ENCODE results near the gene MEAF6. TPM values are rescaled to one million over a fixed set of nuclear protein-coding genes. Genes with fewer than 3 reads are reported as not detected.
"Not testable (repeated sequence)": the region's sequence is repeated elsewhere in the genome, so short reads cannot be mapped to it uniquely, and the experiment has no call there.

The MEAF6 gene
- polyA plus RNA-seq, 4 donors, result 41.9 to 50.3 (median 47.1) TPM

GRCh38 chr1:37540036-37540785, 25.6 kb upstream of the MEAF6 start:
- H3K27ac ChIP-seq (ENCODE audit: low read depth in 1 of 3, low read length in 2 of 3), result no peak overlapping the region
- FAIRE-seq, result no peak
- H3K9me3 ChIP-seq (ENCODE audit: control insufficient read depth in 2 of 2, insufficient read depth in 1 of 2, low read depth in 1 of 2, low read length in 1 of 2), result no peaks in the 10 kb centered on the region
- no peak for DNase-seq
- no peak overlapping the region for H3K4me3 ChIP-seq (ENCODE audit: low read depth in 1 of 3, low read length in 3 of 3)
- 95 to 98% (median 97%) methylated on average over 30 of the region's 30 CpGs for WGBS, 3 donors
- H3K4me1 ChIP-seq (ENCODE audit: control insufficient read depth in 3 of 3, insufficient read depth in 2 of 3, low read depth in 1 of 3, low read length in 2 of 3), result no peaks in the 10 kb centered on the region
- H3K27me3 ChIP-seq (ENCODE audit: control insufficient read depth in 3 of 3, insufficient read depth in 3 of 3, low read length in 3 of 3), result no peaks in the 10 kb centered on the region
- H3K36me3 ChIP-seq (ENCODE audit: control insufficient read depth in 3 of 3, insufficient read depth in 2 of 3, low read depth in 1 of 3, low read length in 3 of 3), result peaks cover 11 to 43% (median 14%) of the 10 kb centered on the region in 3 donors

DNA sequence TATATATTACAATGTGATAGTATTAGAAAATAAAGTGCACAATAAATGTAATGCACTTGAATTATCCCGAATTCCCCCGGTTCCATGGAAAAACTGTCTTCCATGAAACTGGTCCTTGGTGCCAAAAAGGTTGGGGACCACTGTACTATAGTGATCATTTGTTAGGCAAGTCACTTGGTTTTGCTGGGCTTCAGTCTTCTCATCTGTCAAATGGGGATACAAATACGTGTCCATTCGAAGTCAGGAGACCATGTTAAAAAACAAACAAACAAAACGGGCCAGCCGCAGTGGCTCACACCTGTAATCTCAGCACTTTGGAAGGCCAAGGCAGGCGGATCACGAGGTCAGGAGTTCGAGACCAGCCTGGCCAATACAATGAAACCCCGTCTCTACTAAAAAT, 24.6 kb upstream of the MEAF6 start:
- peaks cover 11 to 35% (median 14%) of the 10 kb centered on the region in 3 donors for H3K36me3 ChIP-seq (ENCODE audit: control insufficient read depth in 3 of 3, insufficient read depth in 2 of 3, low read depth in 1 of 3, low read length in 3 of 3)
- not testable (repeated sequence) for H3K27me3 ChIP-seq (ENCODE audit: control insufficient read depth in 3 of 3, insufficient read depth in 3 of 3, low read length in 3 of 3); H3K27ac ChIP-seq (ENCODE audit: low read depth in 1 of 3, low read length in 2 of 3); H3K4me3 ChIP-seq (ENCODE audit: low read depth in 1 of 3, low read length in 3 of 3); DNase-seq; H3K4me1 ChIP-seq (ENCODE audit: control insufficient read depth in 3 of 3, insufficient read depth in 2 of 3, low read depth in 1 of 3, low read length in 2 of 3); H3K9me3 ChIP-seq (ENCODE audit: control insufficient read depth in 2 of 2, insufficient read depth in 1 of 2, low read depth in 1 of 2, low read length in 1 of 2); FAIRE-seq
- 93 to 96% (median 95%) methylated on average over 10 of the region's 10 CpGs for WGBS, 3 donors

- FAIRE-seq (no peak), DNase-seq (no peak)
- Histone ChIP-seq H3K36me3 (ENCODE audit: control insufficient read depth in 3 of 3, insufficient read depth in 2 of 3, low read depth in 1 of 3, low read length in 3 of 3) (peaks cover 11 to 24% (median 14%) of the 10 kb centered on the region in 3 donors), H3K4me1 (ENCODE audit: control insufficient read depth in 3 of 3, insufficient read depth in 2 of 3, low read depth in 1 of 3, low read length in 2 of 3) (peaks cover 0 to 3% (median 0%) of the 10 kb centered on the region in 3 donors), H3K27ac (ENCODE audit: low read depth in 1 of 3, low read length in 2 of 3) (no peak overlapping the region), H3K27me3 (ENCODE audit: control insufficient read depth in 3 of 3, insufficient read depth in 3 of 3, low read length in 3 of 3) (no peaks in the 10 kb centered on the region), H3K9me3 (ENCODE audit: control insufficient read depth in 2 of 2, insufficient read depth in 1 of 2, low read depth in 1 of 2, low read length in 1 of 2) (no peaks in the 10 kb centered on the region), H3K4me3 (ENCODE audit: low read depth in 1 of 3, low read length in 3 of 3) (no peak overlapping the region)
- WGBS, 3 donors, result 74 to 87% (median 80%) methylated on average over 2 of the region's 2 CpGs
Observed at GRCh38 chr1:37537378-37537777, 22.8 kb upstream of the MEAF6 start.

GRCh38 chr1:37533317-37534093, 18.9 kb upstream of the MEAF6 start:
- no peaks in the 10 kb centered on the region for H3K27me3 ChIP-seq (ENCODE audit: control insufficient read depth in 3 of 3, insufficient read depth in 3 of 3, low read length in 3 of 3)
- no peak overlapping the region for H3K27ac ChIP-seq (ENCODE audit: low read depth in 1 of 3, low read length in 2 of 3)
- DNase-seq, result no peak
- no peak overlapping the region for H3K4me3 ChIP-seq (ENCODE audit: low read depth in 1 of 3, low read length in 3 of 3)
- 83 to 92% (median 89%) methylated on average over 4 of the region's 4 CpGs for WGBS, 3 donors
- FAIRE-seq, result no peak
- peaks cover 0 to 3% (median 0%) of the 10 kb centered on the region in 3 donors for H3K4me1 ChIP-seq (ENCODE audit: control insufficient read depth in 3 of 3, insufficient read depth in 2 of 3, low read depth in 1 of 3, low read length in 2 of 3)
- peaks cover 3 to 7% (median 5%) of the 10 kb centered on the region in 3 donors for H3K36me3 ChIP-seq (ENCODE audit: control insufficient read depth in 3 of 3, insufficient read depth in 2 of 3, low read depth in 1 of 3, low read length in 3 of 3)
- no peaks in the 10 kb centered on the region for H3K9me3 ChIP-seq (ENCODE audit: control insufficient read depth in 2 of 2, insufficient read depth in 1 of 2, low read depth in 1 of 2, low read length in 1 of 2)

DNA sequence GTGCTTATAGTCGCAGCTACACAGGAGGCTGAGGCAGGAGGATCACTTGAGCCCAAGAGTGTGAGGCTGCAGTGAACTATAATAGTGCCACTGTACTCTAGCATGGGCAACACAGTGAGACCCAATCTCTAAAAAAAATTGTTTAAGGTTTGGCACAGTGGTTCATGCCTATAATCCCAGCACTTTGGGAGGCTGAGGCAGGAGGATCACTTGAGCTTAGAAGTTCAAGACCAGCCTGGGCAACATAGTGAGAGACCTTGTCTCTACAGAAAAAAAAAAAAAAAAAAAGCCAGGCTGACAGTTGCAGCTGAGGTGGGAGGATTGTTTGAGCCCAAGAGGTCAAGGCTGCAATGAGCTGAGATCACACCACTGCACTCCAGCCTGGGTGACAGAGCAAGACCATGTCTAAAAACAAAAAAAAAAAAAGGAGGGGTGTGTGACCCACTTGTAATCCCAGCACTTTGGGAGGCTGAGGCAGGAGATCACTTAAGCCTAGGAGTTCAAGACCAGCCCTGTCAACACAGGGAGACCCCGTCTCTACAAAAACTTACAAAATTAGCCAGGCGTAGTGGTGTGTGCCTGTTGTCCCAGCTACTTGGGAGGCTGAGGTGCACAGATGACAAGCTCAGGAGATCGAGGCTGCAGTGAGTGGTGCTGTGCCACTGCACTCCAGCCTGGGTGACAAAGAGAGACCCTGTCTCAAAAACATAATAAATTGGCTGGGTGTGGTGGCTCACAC, 18.0 kb upstream of the MEAF6 start:
- 94 to 97% (median 94%) methylated on average over 4 of the region's 4 CpGs for WGBS, 3 donors
- not testable (repeated sequence) for H3K9me3 ChIP-seq (ENCODE audit: control insufficient read depth in 2 of 2, insufficient read depth in 1 of 2, low read depth in 1 of 2, low read length in 1 of 2); H3K36me3 ChIP-seq (ENCODE audit: control insufficient read depth in 3 of 3, insufficient read depth in 2 of 3, low read depth in 1 of 3, low read length in 3 of 3); H3K27me3 ChIP-seq (ENCODE audit: control insufficient read depth in 3 of 3, insufficient read depth in 3 of 3, low read length in 3 of 3); H3K27ac ChIP-seq (ENCODE audit: low read depth in 1 of 3, low read length in 2 of 3); H3K4me3 ChIP-seq (ENCODE audit: low read depth in 1 of 3, low read length in 3 of 3); DNase-seq; FAIRE-seq; H3K4me1 ChIP-seq (ENCODE audit: control insufficient read depth in 3 of 3, insufficient read depth in 2 of 3, low read depth in 1 of 3, low read length in 2 of 3)

DNA sequence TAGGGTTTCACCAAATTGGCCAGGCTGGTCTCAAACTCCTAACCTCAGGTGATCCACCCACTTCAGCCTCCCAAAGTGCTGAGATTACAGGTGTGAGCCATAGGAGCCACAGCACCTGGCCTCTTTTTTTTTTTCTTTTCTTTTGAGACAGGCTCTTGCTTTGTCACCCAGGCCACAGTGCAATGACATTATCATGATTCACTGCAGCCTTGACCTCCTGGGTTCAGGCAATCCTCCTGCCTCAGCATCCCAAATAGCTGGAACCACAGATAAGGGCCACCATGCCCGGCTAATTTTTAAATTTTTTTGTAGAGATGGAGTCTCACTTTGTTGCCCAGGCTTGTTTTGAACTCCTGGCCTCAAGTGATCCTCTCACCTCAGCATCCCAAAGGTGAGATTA, 15.3 kb upstream of the MEAF6 start:
- H3K4me1 ChIP-seq (ENCODE audit: control insufficient read depth in 3 of 3, insufficient read depth in 2 of 3, low read depth in 1 of 3, low read length in 2 of 3); DNase-seq; H3K36me3 ChIP-seq (ENCODE audit: control insufficient read depth in 3 of 3, insufficient read depth in 2 of 3, low read depth in 1 of 3, low read length in 3 of 3); H3K27ac ChIP-seq (ENCODE audit: low read depth in 1 of 3, low read length in 2 of 3); H3K4me3 ChIP-seq (ENCODE audit: low read depth in 1 of 3, low read length in 3 of 3); H3K9me3 ChIP-seq (ENCODE audit: control insufficient read depth in 2 of 2, insufficient read depth in 1 of 2, low read depth in 1 of 2, low read length in 1 of 2); FAIRE-seq; H3K27me3 ChIP-seq (ENCODE audit: control insufficient read depth in 3 of 3, insufficient read depth in 3 of 3, low read length in 3 of 3): not testable (repeated sequence)
- WGBS, 3 donors, result 64 to 82% (median 73%) methylated on average over 1 of the region's 1 CpG

- Histone ChIP-seq H3K9me3 (ENCODE audit: control insufficient read depth in 2 of 2, insufficient read depth in 1 of 2, low read depth in 1 of 2, low read length in 1 of 2) (no peaks in the 10 kb centered on the region), H3K27me3 (ENCODE audit: control insufficient read depth in 3 of 3, insufficient read depth in 3 of 3, low read length in 3 of 3) (no peaks in the 10 kb centered on the region), H3K4me1 (ENCODE audit: control insufficient read depth in 3 of 3, insufficient read depth in 2 of 3, low read depth in 1 of 3, low read length in 2 of 3) (peaks cover 0 to 4% (median 0%) of the 10 kb centered on the region in 3 donors), H3K36me3 (ENCODE audit: control insufficient read depth in 3 of 3, insufficient read depth in 2 of 3, low read depth in 1 of 3, low read length in 3 of 3) (no peaks in the 10 kb centered on the region), H3K27ac (ENCODE audit: low read depth in 1 of 3, low read length in 2 of 3) (no peak overlapping the region), H3K4me3 (ENCODE audit: low read depth in 1 of 3, low read length in 3 of 3) (peak overlapping the region in 1 of 3 donors; percentile 16)
- FAIRE-seq, result no peak
- no peak for DNase-seq
Observed at GRCh38 chr1:37519613-37520012, 5.0 kb upstream of the MEAF6 start.

DNA sequence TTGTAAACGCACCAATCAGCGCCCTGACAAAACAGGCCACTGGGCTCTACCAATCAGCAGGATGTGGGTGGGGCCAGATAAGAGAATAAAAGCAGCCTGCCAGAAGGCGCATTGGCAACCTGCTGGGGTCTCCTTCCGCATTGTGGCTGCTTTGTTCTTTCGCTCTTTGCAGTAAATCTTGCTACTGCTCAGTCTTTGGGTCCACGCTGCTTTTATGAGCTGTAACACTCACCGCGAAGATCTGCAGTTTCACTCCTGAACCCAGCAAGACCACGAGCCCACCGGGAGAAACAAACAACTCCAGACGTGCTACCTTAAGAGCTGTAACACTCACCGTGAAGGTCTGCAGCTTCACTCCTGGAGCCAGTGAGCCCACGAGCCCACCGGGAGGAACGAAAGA, 4.4 kb upstream of the MEAF6 start:
- not testable (repeated sequence) for H3K36me3 ChIP-seq (ENCODE audit: control insufficient read depth in 3 of 3, insufficient read depth in 2 of 3, low read depth in 1 of 3, low read length in 3 of 3); H3K27me3 ChIP-seq (ENCODE audit: control insufficient read depth in 3 of 3, insufficient read depth in 3 of 3, low read length in 3 of 3); H3K4me1 ChIP-seq (ENCODE audit: control insufficient read depth in 3 of 3, insufficient read depth in 2 of 3, low read depth in 1 of 3, low read length in 2 of 3); H3K9me3 ChIP-seq (ENCODE audit: control insufficient read depth in 2 of 2, insufficient read depth in 1 of 2, low read depth in 1 of 2, low read length in 1 of 2); DNase-seq; H3K27ac ChIP-seq (ENCODE audit: low read depth in 1 of 3, low read length in 2 of 3); FAIRE-seq
- peak overlapping the region in 1 of 3 donors; percentile 16 for H3K4me3 ChIP-seq (ENCODE audit: low read depth in 1 of 3, low read length in 3 of 3)
- 73 to 81% (median 74%) methylated on average over 15 of the region's 15 CpGs for WGBS, 3 donors
